Fibroblast of skin of scalp (primary cell): Measurements from ENCODE around the gene AKT3.
A peak's percentile ranks its signal among the peaks of the same experiment; 100 is the strongest.

Source experiments
- DNase-seq: peaks from one replicate; pipeline ENCODE4 v3.0.0-alpha.2; 2013

The AKT3 gene

GRCh38 chr1:243454328-243454997 lies 395.6 kb downstream of the AKT3 start:
- no peak for DNase-seq

- no peak for DNase-seq
Measured at GRCh38 chr1:243452092-243452491, 398.0 kb downstream of the AKT3 start.

GRCh38 chr1:243449373-243449772 lies 400.7 kb downstream of the AKT3 start:
- DNase-seq: no peak

- no peak for DNase-seq
Measured at GRCh38 chr1:243447844-243448243, 402.2 kb downstream of the AKT3 start.

GRCh38 chr1:243447347-243447746 lies 402.7 kb downstream of the AKT3 start:
- no peak for DNase-seq

GRCh38 chr1:243443557-243443956 lies 406.5 kb downstream of the AKT3 start:
- no peak for DNase-seq

- DNase-seq: no peak
Measured at GRCh38 chr1:243441601-243442000, 408.4 kb downstream of the AKT3 start.

GRCh38 chr1:243440406-243440805 lies 409.6 kb downstream of the AKT3 start:
- no peak for DNase-seq

GRCh38 chr1:243438815-243439214 lies 411.2 kb downstream of the AKT3 start:
- DNase-seq: peak; percentile 11
